GM21367 (cell line): ENCODE data around the gene NHLRC1.

Experiments used
- ATAC-seq: cut with Tn5 transposase; IDR thresholded peaks from one replicate; pipeline ENCODE4 v1.9.1; 2021; ENCODE audit not compliant: unreplicated experiment

The NHLRC1 gene

DNA sequence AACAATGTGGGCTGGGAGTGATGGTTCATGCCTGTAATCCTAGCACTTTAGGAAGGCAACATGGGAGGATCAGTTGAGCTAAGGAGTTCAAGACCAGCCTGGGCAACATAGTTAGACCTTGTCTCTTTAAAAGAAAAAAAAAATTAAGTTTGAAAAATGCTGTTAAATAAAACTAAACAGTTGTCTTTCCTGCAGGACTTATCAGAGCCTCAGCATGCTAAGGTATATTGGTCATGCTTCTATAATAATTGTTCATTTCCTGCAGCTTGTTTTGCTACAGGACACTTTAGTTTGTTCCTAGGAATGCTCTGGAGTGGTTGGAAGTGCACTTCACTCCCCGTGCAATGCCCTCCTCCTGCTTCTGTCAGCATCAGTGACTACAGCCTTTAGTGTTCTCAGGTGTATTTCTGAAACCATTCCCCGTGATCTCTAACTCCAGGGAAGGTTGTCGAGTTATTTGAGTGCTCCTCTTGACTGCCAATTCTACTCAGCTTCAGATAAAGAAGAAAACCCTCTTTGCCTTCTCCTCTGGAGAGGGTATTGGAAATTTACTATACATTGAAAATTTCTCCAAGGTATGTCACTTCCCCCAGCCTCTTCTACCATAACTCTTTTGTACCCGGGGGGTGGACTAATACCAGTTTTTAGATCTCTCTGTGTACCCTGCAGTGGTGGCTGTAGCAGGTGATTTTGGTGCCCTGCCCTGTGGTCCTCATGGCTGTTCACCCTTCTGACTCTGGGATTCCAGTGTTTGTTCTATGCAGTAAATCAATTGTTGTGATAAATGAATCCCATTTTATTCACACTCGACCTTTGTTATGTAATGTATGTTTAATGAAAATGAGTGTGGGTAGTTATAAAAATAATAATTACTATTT is 33.8 kb downstream of the NHLRC1 start:
- ATAC-seq: no peak

- no peak for ATAC-seq
These were observed 34.9 kb downstream of the NHLRC1 start for GRCh38 chr6:18087396-18088165.

DNA sequence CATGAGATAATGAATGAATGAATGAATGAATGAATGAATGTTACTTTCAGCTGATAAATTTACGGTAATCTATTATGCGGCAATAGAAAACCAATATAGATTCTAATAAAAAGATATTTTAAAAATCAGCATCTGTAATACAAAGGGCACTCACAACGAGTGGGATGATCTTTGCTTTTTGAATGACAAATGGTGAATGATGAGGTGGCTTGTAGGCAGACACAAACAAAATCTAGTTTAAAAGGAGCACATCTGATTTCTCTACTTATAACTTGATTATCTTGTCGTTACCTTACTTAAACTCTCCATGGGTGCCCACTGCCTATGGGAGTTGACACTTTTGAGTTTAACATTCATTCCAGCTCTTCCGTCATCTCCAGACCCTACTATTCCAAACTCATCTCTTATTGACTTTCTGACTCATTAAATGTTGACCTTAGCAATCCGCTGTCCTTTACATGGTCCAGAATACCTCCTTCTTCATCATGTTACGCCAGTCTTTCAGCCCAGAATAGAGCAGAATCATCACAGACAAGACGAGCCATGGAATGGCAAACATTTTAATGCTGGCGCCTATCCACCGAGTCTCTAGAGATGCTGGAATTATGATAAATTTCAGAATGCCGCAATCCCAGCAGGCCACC is 41.3 kb downstream of the NHLRC1 start:
- no peak for ATAC-seq

GRCh38 chr6:18080544-18080943 is 41.9 kb downstream of the NHLRC1 start:
- ATAC-seq: no peak

- no peak for ATAC-seq
These were observed 43.6 kb downstream of the NHLRC1 start for GRCh38 chr6:18078866-18079265.

- no peak for ATAC-seq
These were observed 46.2 kb downstream of the NHLRC1 start for GRCh38 chr6:18076231-18076630.

- no peak for ATAC-seq
These were observed 49.6 kb downstream of the NHLRC1 start for GRCh38 chr6:18072841-18073240.

- ATAC-seq: no peak
These were observed 52.0 kb downstream of the NHLRC1 start for GRCh38 chr6:18070486-18070885.
